K562 (cell line): ENCODE results near the gene DRC3.

Experiments used
- NFATC3 ChIP-seq: fragments of 450-650 bp; IDR thresholded peaks from 2 replicates; pipeline ENCODE4 v1.6.1; 2017; ENCODE audit warnings: mild to moderate bottlenecking
- TAF1 ChIP-seq: IDR thresholded peaks from 2 replicates; pipeline ENCODE4 v1.6.1; 2011; ENCODE audit warnings: mild to moderate bottlenecking, low read length, moderate library complexity; ENCODE audit not compliant: insufficient read depth, control insufficient read depth, severe bottlenecking; ENCODE audit errors: extremely low read depth
- ZBTB17 ChIP-seq: fragments of 450-650 bp; formaldehyde crosslinking; IDR thresholded peaks from 2 replicates; pipeline ENCODE4 v1.4.0; 2020; ENCODE audit warnings: mild to moderate bottlenecking

GRCh38 chr17:17924131-17924856, 48.4 kb upstream of the DRC3 start:
- TF ChIP-seq NFATC3 (no peak), ZBTB17 (CRISPR knock-in tag) (no peak), TAF1 (no peak)
